HTERT RPE-1 (cell line): ENCODE measurements around the gene ATP2B3.

Source experiments
- in situ Hi-C: fragments of 300-500 bp; cut with MboI; formaldehyde crosslinking; loops from 4 replicates; pipeline ENCODE4 v1.14.3; 2020; ENCODE audit warnings: low sequenced_read_pairs

The ATP2B3 gene

GRCh38 chrX:153530411-153531129 lies 13.1 kb downstream of the ATP2B3 start:
- in situ Hi-C loops = no loop called here

- in situ Hi-C loops = no loop called here
Observed at GRCh38 chrX:153533091-153533490, 15.6 kb downstream of the ATP2B3 start.

GRCh38 chrX:153537080-153537479 lies 19.6 kb downstream of the ATP2B3 start:
- in situ Hi-C loops = no loop called here

- in situ Hi-C loops = no loop called here
Observed at GRCh38 chrX:153537526-153538295, 20.3 kb downstream of the ATP2B3 start.

GRCh38 chrX:153538424-153538823 lies 21.0 kb downstream of the ATP2B3 start:
- in situ Hi-C loops = no loop called here

GRCh38 chrX:153539171-153539978 lies 21.9 kb downstream of the ATP2B3 start:
- in situ Hi-C loops = no loop called here

GRCh38 chrX:153539979-153540358 lies 22.5 kb downstream of the ATP2B3 start:
- in situ Hi-C loops = no loop called here

- in situ Hi-C loops = no loop called here
Observed at GRCh38 chrX:153544727-153545126, 27.3 kb downstream of the ATP2B3 start.

- in situ Hi-C loops = no loop called here
Observed at GRCh38 chrX:153546386-153546785, 28.9 kb downstream of the ATP2B3 start.

GRCh38 chrX:153547195-153547594 lies 29.8 kb downstream of the ATP2B3 start:
- in situ Hi-C loops = no loop called here

- in situ Hi-C loops = no loop called here
Observed at GRCh38 chrX:153549231-153549630, 31.8 kb downstream of the ATP2B3 start.

GRCh38 chrX:153549807-153550206 lies 32.4 kb downstream of the ATP2B3 start:
- in situ Hi-C loops = no loop called here

GRCh38 chrX:153551135-153551534 lies 33.7 kb downstream of the ATP2B3 start:
- in situ Hi-C loops = no loop called here

- in situ Hi-C loops = no loop called here
Observed at GRCh38 chrX:153554519-153555167, 37.2 kb downstream of the ATP2B3 start.

GRCh38 chrX:153556767-153557166 lies 39.3 kb downstream of the ATP2B3 start:
- in situ Hi-C loops = no loop called here

- in situ Hi-C loops = no loop called here
Observed at GRCh38 chrX:153557618-153558355, 40.3 kb downstream of the ATP2B3 start.

- in situ Hi-C loops = no loop called here
Observed at GRCh38 chrX:153560000-153560399, 42.6 kb downstream of the ATP2B3 start.

GRCh38 chrX:153560466-153560865 lies 43.0 kb downstream of the ATP2B3 start:
- in situ Hi-C loops = no loop called here

GRCh38 chrX:153561337-153561736 lies 43.9 kb downstream of the ATP2B3 start:
- in situ Hi-C loops = no loop called here

GRCh38 chrX:153562546-153562945 lies 45.1 kb downstream of the ATP2B3 start:
- in situ Hi-C loops = no loop called here
